CD4-positive, alpha-beta T cell (primary cell): ENCODE data around the gene MYRFL. TPM values are rescaled to one million over a fixed set of nuclear protein-coding genes. Genes with fewer than 3 reads are reported as not detected.
A peak's percentile ranks its signal among the peaks of the same experiment; 100 is the strongest.

Source experiments
- ATAC-seq: fragments of 200-7000 bp; cut with Tn5 transposase; one replicate; pipeline ENCODE4 v1.10.0; 2022; ENCODE audit warnings: mild to moderate bottlenecking; ENCODE audit not compliant: poor library complexity
- CTCF ChIA-PET: fragments of 350-600 bp; sonication (Branson Sonifier 250); formaldehyde crosslinking; loops from one replicate; lab custom pipeline; 2021; ENCODE audit warnings: antibody characterized with exemption, inconsistent platforms; lab: Charles Lee
- POLR2A ChIA-PET: fragments of 350-600 bp; sonication (Branson Sonifier 250); formaldehyde crosslinking; loops from one replicate; lab custom pipeline; 2021; ENCODE audit warnings: antibody characterized with exemption, inconsistent platforms; lab: Charles Lee
- DNase-seq, 14 experiments: peaks; one replicate each; pipeline ENCODE4 v3.0.0-alpha.2; 2013 to 2020; ENCODE audit warnings: mixed read lengths in 2 of 14
- H3K27ac ChIP-seq, 2 donors: one replicate each; pipeline versions ENCODE4 v1.5.1 to v1.7.0; 2013; ENCODE audit warnings: low read length in 2 of 2, low read depth in 1 of 2, mild to moderate bottlenecking in 1 of 2
- H3K27me3 ChIP-seq, 2 experiments: 1 replicate in 1 of 2; 2 replicates in 1 of 2; pipeline versions ENCODE4 v1.6.1 to v1.7.0; 2013; ENCODE audit warnings: low read length in 2 of 2, control low read depth in 1 of 2, mild to moderate bottlenecking in 1 of 2, moderate library complexity in 1 of 2; ENCODE audit not compliant: insufficient read depth in 2 of 2, control insufficient read depth in 1 of 2
- H3K36me3 ChIP-seq: one replicate; pipeline ENCODE4 v1.6.1; 2013; ENCODE audit warnings: low read length, control low read depth; ENCODE audit not compliant: insufficient read depth
- H3K4me1 ChIP-seq: one replicate; pipeline ENCODE4 v1.6.1; 2013; ENCODE audit warnings: low read length, control low read depth; ENCODE audit not compliant: insufficient read depth
- H3K4me3 ChIP-seq: one replicate; pipeline ENCODE4 v1.5.1; 2013; ENCODE audit warnings: mild to moderate bottlenecking, low read length, moderate library complexity
- H3K9me3 ChIP-seq, 2 experiments: 1 replicate in 1 of 2; 2 replicates in 1 of 2; pipeline versions ENCODE4 v1.6.1 to v1.7.0; 2013; ENCODE audit warnings: low read length in 2 of 2, mild to moderate bottlenecking in 2 of 2, control low read depth in 1 of 2, moderate library complexity in 1 of 2; ENCODE audit not compliant: control insufficient read depth in 1 of 2, insufficient read depth in 1 of 2
- H3K27ac Mint-ChIP-seq: one replicate; pipeline ENCODE4 v1.8.0; 2020; ENCODE audit warnings: mixed read lengths
- H3K27me3 Mint-ChIP-seq: one replicate; pipeline ENCODE4 v1.8.0; 2021; ENCODE audit warnings: mixed read lengths
- H3K36me3 Mint-ChIP-seq: one replicate; pipeline ENCODE4 v1.8.0; 2021; ENCODE audit warnings: low read depth, mixed read lengths
- H3K4me1 Mint-ChIP-seq: one replicate; pipeline ENCODE4 v1.8.0; 2021; ENCODE audit warnings: low read depth, mixed read lengths
- H3K4me3 Mint-ChIP-seq: one replicate; pipeline ENCODE4 v1.8.0; 2020; ENCODE audit warnings: mild to moderate bottlenecking, mixed read lengths
- H3K9me3 Mint-ChIP-seq: one replicate; pipeline ENCODE4 v1.8.0; 2020; ENCODE audit warnings: mixed read lengths
- CTCF ChIP-seq: fragments of 200-600 bp; IDR thresholded peaks from one replicate; pipeline ENCODE4 v1.8.0; 2022; ENCODE audit warnings: antibody characterized with exemption, mild to moderate bottlenecking
- intact Hi-C, 2 experiments: fragments of 100-400 bp; cut with DNase I in 1 of 2; cut with micrococcal nuclease in 1 of 2; formaldehyde crosslinking; loops; one replicate each; pipeline versions ENCODE4 v1.15.1 to v1.9.0; 2023 to 2025; cut with DNase I, micrococcal nuclease
- total RNA-seq, 174 experiments: library from RNA in 2 of 174; stranded (reverse) in 2 of 174; gene quantifications; one replicate each; pipeline ENCODE4 v1.2.3 and lab custom pipeline; 2021 to 2026

The MYRFL gene
- total RNA-seq, 2 experiments from 2014 or later, result not detected

- CTCF ChIA-PET, result no interaction called here
- Histone ChIP-seq H3K9me3 (no peaks in the 10 kb centered on the region), H3K27ac (no peak overlapping the region), H3K4me3 (no peak overlapping the region), H3K4me1 (no peaks in the 10 kb centered on the region), H3K36me3 (no peaks in the 10 kb centered on the region), H3K27me3 (no peaks in the 10 kb centered on the region)
- ATAC-seq (no peak), DNase-seq (peak in 1 of 14 experiments; percentile 8)
- H3K4me1 Mint-ChIP-seq, result peaks cover 9% of the 10 kb centered on the region
- no peaks in the 10 kb centered on the region for H3K36me3 Mint-ChIP-seq
- no peak for TF ChIP-seq CTCF
- H3K27me3 Mint-ChIP-seq, result no peaks in the 10 kb centered on the region
- POLR2A ChIA-PET, result no interaction called here
- no peaks in the 10 kb centered on the region for H3K9me3 Mint-ChIP-seq
- no peak overlapping the region for H3K27ac Mint-ChIP-seq
- intact Hi-C loops, result no loop called here
- no peak overlapping the region for H3K4me3 Mint-ChIP-seq
These were observed 83.2 kb downstream of the MYRFL start for GRCh38 chr12:69908203-69908602.

- ChIA-PET POLR2A (no interaction called here), CTCF (no interaction called here)
- no peak for TF ChIP-seq CTCF
- no peaks in the 10 kb centered on the region for H3K27me3 ChIP-seq
- intact Hi-C loops, result no loop called here
- H3K27ac ChIP-seq, result no peak overlapping the region
- ATAC-seq (no peak), DNase-seq (no peak)
- H3K9me3 ChIP-seq, result no peaks in the 10 kb centered on the region
- Mint-ChIP-seq H3K9me3 (no peaks in the 10 kb centered on the region), H3K27ac (no peak overlapping the region), H3K27me3 (no peaks in the 10 kb centered on the region), H3K4me3 (no peak overlapping the region), H3K36me3 (no peaks in the 10 kb centered on the region), H3K4me1 (peaks cover 9% of the 10 kb centered on the region)
- no peaks in the 10 kb centered on the region for H3K4me1 ChIP-seq
- H3K36me3 ChIP-seq, result no peaks in the 10 kb centered on the region
- H3K4me3 ChIP-seq, result no peak overlapping the region
These were observed 85.7 kb downstream of the MYRFL start for GRCh38 chr12:69910694-69911093.

- no peak for DNase-seq
- ChIA-PET CTCF (no interaction called here), POLR2A (no interaction called here)
- H3K27ac ChIP-seq, result no peak overlapping the region
- H3K4me1 ChIP-seq, result no peaks in the 10 kb centered on the region
- no peak overlapping the region for H3K4me3 ChIP-seq
- no peaks in the 10 kb centered on the region for H3K9me3 ChIP-seq
- intact Hi-C loops, result no loop called here
- no peak for ATAC-seq
- H3K9me3 Mint-ChIP-seq, result peaks cover 3% of the 10 kb centered on the region
- no peaks in the 10 kb centered on the region for H3K36me3 Mint-ChIP-seq
- no peaks in the 10 kb centered on the region for H3K36me3 ChIP-seq
- no peaks in the 10 kb centered on the region for H3K4me1 Mint-ChIP-seq
- no peak overlapping the region for H3K4me3 Mint-ChIP-seq
- TF ChIP-seq CTCF, result no peak
- no peaks in the 10 kb centered on the region for H3K27me3 ChIP-seq
- H3K27ac Mint-ChIP-seq, result no peak overlapping the region
- no peaks in the 10 kb centered on the region for H3K27me3 Mint-ChIP-seq
These were observed 88.5 kb downstream of the MYRFL start for GRCh38 chr12:69913526-69913925.
